Activated T-helper 1 cell treated with anti-CD3 and anti-CD28 coated beads, Interleukin-12 subunit alpha, Interleukin-12 subunit beta, Interleukin-2, Interleukin-4 antibody, amounts not matched to agents 30 ng/mL and 10 ng/mL and 1 ng/mL, durations not matched to agents 14 hours and 24 hours and 36 hours (primary cell): ENCODE data around the gene PKD1L1. TPM values are rescaled to one million over a fixed set of nuclear protein-coding genes. Genes with fewer than 3 reads are reported as not detected.
"Not testable (repeated sequence)": the region's sequence is repeated elsewhere in the genome, so short reads cannot be mapped to it uniquely, and the experiment has no call there.

Experiments used
- DNase-seq: peaks from one replicate; pipeline ENCODE4 v3.0.0; 2021; ENCODE audit warnings: low spot score
- H3K27ac Mint-ChIP-seq: one replicate; pipeline ENCODE4 v1.8.0; 2021; ENCODE audit warnings: mild to moderate bottlenecking, mixed read lengths
- H3K27me3 Mint-ChIP-seq: one replicate; pipeline ENCODE4 v1.8.0; 2022; ENCODE audit warnings: mild to moderate bottlenecking, moderate library complexity, mixed read lengths; ENCODE audit not compliant: insufficient read depth
- H3K36me3 Mint-ChIP-seq: one replicate; pipeline ENCODE4 v1.8.0; 2021; ENCODE audit warnings: low read depth, mixed read lengths
- H3K4me1 Mint-ChIP-seq: one replicate; pipeline ENCODE4 v1.8.0; 2021; ENCODE audit warnings: low read depth, mixed read lengths
- H3K4me3 Mint-ChIP-seq: one replicate; pipeline ENCODE4 v1.8.0; 2021; ENCODE audit warnings: mild to moderate bottlenecking, moderate library complexity, mixed read lengths
- H3K9me3 Mint-ChIP-seq: one replicate; pipeline ENCODE4 v1.8.0; 2021; ENCODE audit warnings: mixed read lengths
- intact Hi-C: fragments of 100-400 bp; cut with micrococcal nuclease; formaldehyde crosslinking; loops from one replicate; pipeline ENCODE4 v1.15.1; 2024
- total RNA-seq: library from RNA; stranded (reverse); gene quantifications from 2 replicates; pipeline ENCODE4 v1.2.3, GENCODE V29; 2022

The PKD1L1 gene
- total RNA-seq, 1 donor from 2014 or later, result not detected

GRCh38 chr7:47759056-47759706 lies 189.1 kb downstream of the PKD1L1 start:
- Mint-ChIP-seq H3K27ac (no peak overlapping the region), H3K27me3 (peaks cover 3% of the 10 kb centered on the region), H3K36me3 (no peaks in the 10 kb centered on the region), H3K4me3 (no peak overlapping the region), H3K4me1 (no peaks in the 10 kb centered on the region), H3K9me3 (peaks cover 4% of the 10 kb centered on the region)
- intact Hi-C loops, result no loop called here
- DNase-seq, result no peak

GRCh38 chr7:47758546-47758945 lies 189.7 kb downstream of the PKD1L1 start:
- Mint-ChIP-seq H3K36me3 (no peaks in the 10 kb centered on the region), H3K9me3 (peaks cover 4% of the 10 kb centered on the region), H3K4me1 (no peaks in the 10 kb centered on the region), H3K27me3 (peaks cover 3% of the 10 kb centered on the region), H3K4me3 (no peak overlapping the region), H3K27ac (no peak overlapping the region)
- intact Hi-C loops, result no loop called here
- DNase-seq, result no peak

- no peak for DNase-seq
- H3K27ac Mint-ChIP-seq, result no peak overlapping the region
- H3K36me3 Mint-ChIP-seq, result no peaks in the 10 kb centered on the region
- intact Hi-C loops, result no loop called here
- no peak overlapping the region for H3K4me3 Mint-ChIP-seq
- peaks cover 4% of the 10 kb centered on the region for H3K9me3 Mint-ChIP-seq
- no peaks in the 10 kb centered on the region for H3K4me1 Mint-ChIP-seq
- H3K27me3 Mint-ChIP-seq, result peaks cover 3% of the 10 kb centered on the region
Measured at GRCh38 chr7:47757921-47758411, 190.3 kb downstream of the PKD1L1 start.

- Mint-ChIP-seq H3K36me3 (no peaks in the 10 kb centered on the region), H3K9me3 (peaks cover 4% of the 10 kb centered on the region), H3K27me3 (peaks cover 3% of the 10 kb centered on the region), H3K4me1 (no peaks in the 10 kb centered on the region), H3K4me3 (no peak overlapping the region), H3K27ac (no peak overlapping the region)
- no peak for DNase-seq
- intact Hi-C loops, result no loop called here
Measured at GRCh38 chr7:47756636-47757035, 191.6 kb downstream of the PKD1L1 start.

- intact Hi-C loops, result no loop called here
- peaks cover 4% of the 10 kb centered on the region for H3K9me3 Mint-ChIP-seq
- no peaks in the 10 kb centered on the region for H3K36me3 Mint-ChIP-seq
- peaks cover 4% of the 10 kb centered on the region for H3K4me1 Mint-ChIP-seq
- H3K27ac Mint-ChIP-seq, result no peak overlapping the region
- DNase-seq, result no peak
- H3K27me3 Mint-ChIP-seq, result peaks cover 4% of the 10 kb centered on the region
- H3K4me3 Mint-ChIP-seq, result no peak overlapping the region
Measured at GRCh38 chr7:47755248-47755647, 193.0 kb downstream of the PKD1L1 start.

GRCh38 chr7:47751724-47752123 lies 196.5 kb downstream of the PKD1L1 start:
- H3K27ac Mint-ChIP-seq, H3K4me3 Mint-ChIP-seq, intact Hi-C loops, H3K36me3 Mint-ChIP-seq, H3K27me3 Mint-ChIP-seq, H3K4me1 Mint-ChIP-seq, H3K9me3 Mint-ChIP-seq, DNase-seq: not testable (repeated sequence)

- no peak for DNase-seq
- Mint-ChIP-seq H3K4me1 (peaks cover 4% of the 10 kb centered on the region), H3K4me3 (no peak overlapping the region), H3K36me3 (no peaks in the 10 kb centered on the region), H3K27ac (no peak overlapping the region), H3K9me3 (peaks cover 4% of the 10 kb centered on the region), H3K27me3 (peaks cover 6% of the 10 kb centered on the region)
- intact Hi-C loops, result no loop called here
Measured at GRCh38 chr7:47751043-47751442, 197.2 kb downstream of the PKD1L1 start.

- Mint-ChIP-seq H3K27me3 (peaks cover 9% of the 10 kb centered on the region), H3K9me3 (no peaks in the 10 kb centered on the region), H3K36me3 (no peaks in the 10 kb centered on the region), H3K4me3 (no peak overlapping the region), H3K27ac (no peak overlapping the region), H3K4me1 (peaks cover 4% of the 10 kb centered on the region)
- no peak for DNase-seq
- intact Hi-C loops, result no loop called here
Measured at GRCh38 chr7:47748041-47748440, 200.2 kb downstream of the PKD1L1 start.

- peaks cover 9% of the 10 kb centered on the region for H3K27me3 Mint-ChIP-seq
- H3K4me1 Mint-ChIP-seq, result peaks cover 4% of the 10 kb centered on the region
- H3K36me3 Mint-ChIP-seq, result no peaks in the 10 kb centered on the region
- H3K9me3 Mint-ChIP-seq, result no peaks in the 10 kb centered on the region
- intact Hi-C loops, result no loop called here
- no peak overlapping the region for H3K27ac Mint-ChIP-seq
- DNase-seq, result no peak
- H3K4me3 Mint-ChIP-seq, result no peak overlapping the region
Measured at GRCh38 chr7:47747160-47747559, 201.1 kb downstream of the PKD1L1 start.

GRCh38 chr7:47746468-47746867 lies 201.8 kb downstream of the PKD1L1 start:
- intact Hi-C loops, result no loop called here
- DNase-seq, result no peak
- no peak overlapping the region for H3K4me3 Mint-ChIP-seq
- peaks cover 9% of the 10 kb centered on the region for H3K27me3 Mint-ChIP-seq
- no peaks in the 10 kb centered on the region for H3K9me3 Mint-ChIP-seq
- no peak overlapping the region for H3K27ac Mint-ChIP-seq
- no peaks in the 10 kb centered on the region for H3K36me3 Mint-ChIP-seq
- H3K4me1 Mint-ChIP-seq, result peaks cover 4% of the 10 kb centered on the region

GRCh38 chr7:47744883-47745282 lies 203.4 kb downstream of the PKD1L1 start:
- Mint-ChIP-seq H3K27me3 (peaks cover 6% of the 10 kb centered on the region), H3K36me3 (no peaks in the 10 kb centered on the region), H3K4me3 (no peak overlapping the region), H3K9me3 (no peaks in the 10 kb centered on the region), H3K27ac (no peak overlapping the region), H3K4me1 (no peaks in the 10 kb centered on the region)
- no peak for DNase-seq
- intact Hi-C loops, result no loop called here

- Mint-ChIP-seq H3K27me3 (peaks cover 6% of the 10 kb centered on the region), H3K36me3 (no peaks in the 10 kb centered on the region), H3K27ac (no peak overlapping the region), H3K9me3 (no peaks in the 10 kb centered on the region), H3K4me1 (no peaks in the 10 kb centered on the region), H3K4me3 (no peak overlapping the region)
- intact Hi-C loops, result no loop called here
- no peak for DNase-seq
Measured at GRCh38 chr7:47743965-47744591, 204.2 kb downstream of the PKD1L1 start.

GRCh38 chr7:47741984-47742383 lies 206.3 kb downstream of the PKD1L1 start:
- Mint-ChIP-seq H3K4me1 (no peaks in the 10 kb centered on the region), H3K9me3 (no peaks in the 10 kb centered on the region), H3K27ac (no peak overlapping the region), H3K27me3 (peaks cover 6% of the 10 kb centered on the region), H3K4me3 (no peak overlapping the region), H3K36me3 (no peaks in the 10 kb centered on the region)
- DNase-seq, result no peak
- intact Hi-C loops, result no loop called here
